Neuronal stem cell (in vitro differentiated cells): ENCODE measurements around the gene RNF10.

Source experiments
- DNase-seq: peaks from one replicate; pipeline ENCODE4 v3.0.0-alpha.2; 2013; ENCODE audit warnings: low spot score
- H2AFZ ChIP-seq: one replicate; pipeline ENCODE4 v1.6.1; 2013; ENCODE audit warnings: mild to moderate bottlenecking, low read length, inconsistent platforms
- H2AK5ac ChIP-seq: 2 replicates; pipeline ENCODE4 v1.6.1; 2013; ENCODE audit warnings: low read depth, mild to moderate bottlenecking, inconsistent platforms, low read length, moderate library complexity, mixed read lengths
- H2BK120ac ChIP-seq: 2 replicates; pipeline ENCODE4 v1.6.1; 2013; ENCODE audit warnings: low read depth, mild to moderate bottlenecking, inconsistent platforms, low read length, moderate library complexity, mixed read lengths
- H2BK12ac ChIP-seq: one replicate; pipeline ENCODE4 v1.6.1; 2013; ENCODE audit warnings: low read length, inconsistent platforms
- H2BK15ac ChIP-seq: 2 replicates; pipeline ENCODE4 v1.6.1; 2013; ENCODE audit warnings: mild to moderate bottlenecking, low read length, inconsistent platforms, mixed read lengths
- H2BK5ac ChIP-seq: one replicate; pipeline ENCODE4 v1.6.1; 2013; ENCODE audit warnings: inconsistent platforms, mild to moderate bottlenecking, low read length, moderate library complexity
- H3K14ac ChIP-seq: one replicate; pipeline ENCODE4 v1.6.1; 2013; ENCODE audit warnings: low read length, inconsistent platforms
- H3K18ac ChIP-seq: 2 replicates; pipeline ENCODE4 v1.6.1; 2013; ENCODE audit warnings: low read length, inconsistent platforms
- H3K23ac ChIP-seq: 2 replicates; pipeline ENCODE4 v1.6.1; 2013; ENCODE audit warnings: low read depth, mild to moderate bottlenecking, mixed read lengths, low read length, inconsistent platforms; ENCODE audit not compliant: poor library complexity
- H3K27ac ChIP-seq: replicated peaks from 3 replicates; pipeline ENCODE4 v1.5.1; 2013; ENCODE audit warnings: low read length, inconsistent platforms
- H3K27me3 ChIP-seq, 3 experiments: 2 replicates each; pipeline ENCODE4 v1.6.1; 2013; ENCODE audit warnings: low read length in 3 of 3, mild to moderate bottlenecking in 2 of 3, inconsistent platforms in 1 of 3, low read depth in 1 of 3, mixed read lengths in 1 of 3, moderate library complexity in 1 of 3; ENCODE audit not compliant: control insufficient read depth in 3 of 3, insufficient read depth in 3 of 3
- H3K36me3 ChIP-seq, 2 donors: replicated peaks in 1 of 2; 2 replicates each; pipeline ENCODE4 v1.6.1; 2013; ENCODE audit warnings: low read length in 2 of 2; ENCODE audit not compliant: control insufficient read depth in 2 of 2, insufficient read depth in 2 of 2
- H3K4ac ChIP-seq: 2 replicates; pipeline ENCODE4 v1.6.1; 2013; ENCODE audit warnings: inconsistent platforms, mild to moderate bottlenecking, low read length, moderate library complexity
- H3K4me1 ChIP-seq, 2 donors: 1 replicate in 1 of 2; 2 replicates in 1 of 2; pipeline ENCODE4 v1.6.1; 2013; ENCODE audit warnings: low read length in 2 of 2, low read depth in 1 of 2; ENCODE audit not compliant: control insufficient read depth in 2 of 2, insufficient read depth in 1 of 2
- H3K4me2 ChIP-seq: one replicate; pipeline ENCODE4 v1.6.1; 2013; ENCODE audit warnings: mild to moderate bottlenecking, low read length, inconsistent platforms; ENCODE audit not compliant: insufficient read depth, poor library complexity, severe bottlenecking
- H3K4me3 ChIP-seq, 2 donors: 2 replicates each; pipeline ENCODE4 v1.5.1; 2013; ENCODE audit warnings: low read length in 2 of 2, mild to moderate bottlenecking in 2 of 2, inconsistent platforms in 1 of 2, moderate library complexity in 1 of 2
- H3K79me1 ChIP-seq: one replicate; pipeline ENCODE4 v1.6.1; 2013; ENCODE audit warnings: low read depth, mild to moderate bottlenecking, inconsistent platforms, low read length, moderate library complexity
- H3K9ac ChIP-seq: one replicate; pipeline ENCODE4 v1.6.1; 2013; ENCODE audit warnings: mild to moderate bottlenecking, low read depth, low read length, inconsistent platforms; ENCODE audit not compliant: poor library complexity
- H3K9me3 ChIP-seq, 2 donors: replicated peaks in 1 of 2; 2 replicates each; pipeline versions ENCODE3 to v1.6.1; 2013; ENCODE audit warnings: low read length in 2 of 2, mild to moderate bottlenecking in 2 of 2, inconsistent platforms in 1 of 2, low read depth in 1 of 2, mixed read lengths in 1 of 2, moderate library complexity in 1 of 2; ENCODE audit not compliant: control insufficient read depth in 2 of 2, insufficient read depth in 1 of 2
- H4K8ac ChIP-seq: one replicate; pipeline ENCODE4 v1.6.1; 2013; ENCODE audit warnings: low read depth, mild to moderate bottlenecking, inconsistent platforms, low read length, moderate library complexity
- H4K91ac ChIP-seq: one replicate; pipeline ENCODE4 v1.6.1; 2013; ENCODE audit warnings: low read length, low read depth, mild to moderate bottlenecking, inconsistent platforms; ENCODE audit not compliant: poor library complexity
- WGBS, 2 donors: extraction: QIAGEN DNeasy Blood & Tissue Kit; methylation state at CpG; one replicate each; pipeline ENCODE4 v1.1.7; 2013; ENCODE audit warnings: missing lambda C conversion rate in 2 of 2, mixed read lengths in 1 of 2; ENCODE audit not compliant: insufficient read length in 2 of 2, insufficient replicate concordance in 1 of 2; ENCODE audit errors: extremely low coverage in 2 of 2; 5-methylcytosine and 5-hydroxymethylcytosine counted together

Gene RNF10

DNA sequence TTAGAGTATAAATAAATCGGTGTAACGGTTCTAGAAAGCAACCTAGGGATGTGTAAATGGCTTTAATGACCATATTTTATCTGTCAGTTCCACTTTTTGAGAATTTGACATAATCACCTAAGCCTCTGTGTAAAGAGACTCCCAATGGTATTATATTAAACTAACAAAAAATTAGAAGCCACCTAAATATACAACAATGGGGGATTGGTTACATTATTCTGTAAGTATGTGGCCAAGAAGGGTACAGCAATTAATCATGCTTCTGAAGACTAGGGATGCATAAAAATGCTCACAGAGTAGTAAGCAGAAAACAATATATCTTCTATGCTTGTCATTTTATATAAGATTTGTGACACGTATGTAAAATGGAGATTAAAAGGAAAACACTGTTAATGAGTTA lies 10.5 kb downstream of the RNF10 start:
- no peak overlapping the region for H2BK15ac ChIP-seq
- no peak overlapping the region for H3K4me2 ChIP-seq
- H3K79me1 ChIP-seq: peaks cover 3% of the 10 kb centered on the region
- no peak overlapping the region for H3K23ac ChIP-seq
- peaks cover 22 to 79% of the 10 kb centered on the region in 2 donors for H3K36me3 ChIP-seq
- H2AFZ ChIP-seq: no peak overlapping the region
- 100% methylated on average over 2 of the region's 3 CpGs; no CpG with 5 or more reads in 1 of the 2 donors for WGBS, 2 donors
- no peak overlapping the region for H3K14ac ChIP-seq
- DNase-seq: no peak
- H3K9me3 ChIP-seq: no peaks in the 10 kb centered on the region
- H3K27me3 ChIP-seq: no peaks in the 10 kb centered on the region
- H4K8ac ChIP-seq: no peak overlapping the region
- H4K91ac ChIP-seq: no peak overlapping the region
- H3K4ac ChIP-seq: no peak overlapping the region
- no peak overlapping the region for H3K4me3 ChIP-seq
- no peaks in the 10 kb centered on the region for H3K4me1 ChIP-seq
- H2BK120ac ChIP-seq: no peak overlapping the region
- H2BK5ac ChIP-seq: no peak overlapping the region
- H3K27ac ChIP-seq: no peak overlapping the region
- no peak overlapping the region for H3K9ac ChIP-seq
- H2BK12ac ChIP-seq: no peak overlapping the region
- no peak overlapping the region for H2AK5ac ChIP-seq
- H3K18ac ChIP-seq: no peak overlapping the region

DNA sequence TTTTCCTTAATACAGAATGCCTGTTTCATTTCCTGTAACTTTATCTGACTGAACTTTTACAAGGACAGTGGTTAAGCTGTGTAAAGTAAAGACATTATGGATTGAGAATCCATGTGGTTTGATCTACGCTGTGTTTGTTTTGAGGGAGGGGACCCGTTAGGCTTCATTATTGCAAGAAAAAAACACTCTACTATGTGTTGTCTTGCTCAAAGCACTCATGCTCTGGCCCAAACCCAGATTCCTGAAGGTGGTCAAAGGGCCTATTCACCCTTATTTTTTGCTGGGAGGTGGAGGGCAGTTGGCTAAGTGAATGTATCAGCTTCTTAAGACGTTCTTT lies 11.9 kb downstream of the RNF10 start:
- H3K27ac ChIP-seq: no peak overlapping the region
- no peak overlapping the region for H2BK5ac ChIP-seq
- no peak overlapping the region for H3K18ac ChIP-seq
- no peak overlapping the region for H3K9ac ChIP-seq
- H2AK5ac ChIP-seq: no peak overlapping the region
- H3K14ac ChIP-seq: no peak overlapping the region
- no peak for DNase-seq
- no peak overlapping the region for H2BK120ac ChIP-seq
- no peak overlapping the region for H2AFZ ChIP-seq
- H3K36me3 ChIP-seq: peaks cover 20 to 78% of the 10 kb centered on the region in 2 donors
- H3K27me3 ChIP-seq: no peaks in the 10 kb centered on the region
- peaks cover 4% of the 10 kb centered on the region for H3K79me1 ChIP-seq
- no peak overlapping the region for H4K91ac ChIP-seq
- no peak overlapping the region for H3K4me3 ChIP-seq
- no peak overlapping the region for H2BK12ac ChIP-seq
- H3K23ac ChIP-seq: no peak overlapping the region
- H2BK15ac ChIP-seq: no peak overlapping the region
- no peak overlapping the region for H4K8ac ChIP-seq
- H3K4ac ChIP-seq: no peak overlapping the region
- no peak overlapping the region for H3K4me2 ChIP-seq
- no CpG with 5 or more reads among the region's 3 CpGs for WGBS, 2 donors
- no peaks in the 10 kb centered on the region for H3K4me1 ChIP-seq
- H3K9me3 ChIP-seq: no peaks in the 10 kb centered on the region

DNA sequence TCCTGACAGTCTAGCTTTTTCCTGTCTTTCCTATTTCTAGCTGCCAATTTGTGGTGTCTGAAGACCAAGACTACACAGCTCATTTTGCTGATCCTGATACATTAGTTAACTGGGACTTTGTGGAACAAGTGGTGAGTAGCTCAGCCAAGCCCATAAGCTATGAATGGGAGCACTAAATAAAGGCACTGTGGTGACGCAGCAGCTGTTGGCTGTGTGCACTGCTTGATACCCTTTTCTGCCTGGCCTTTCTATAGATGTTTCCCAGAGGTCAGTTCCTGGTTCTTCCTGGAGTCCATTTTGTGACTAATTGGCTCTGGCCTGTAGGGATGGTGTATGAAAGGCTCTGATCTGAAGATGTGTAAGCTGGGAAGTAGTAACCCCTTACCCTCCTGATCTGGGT lies 20.5 kb downstream of the RNF10 start:
- no peaks in the 10 kb centered on the region for H3K4me1 ChIP-seq
- no peak overlapping the region for H2AFZ ChIP-seq
- H3K18ac ChIP-seq: no peak overlapping the region
- no peak for DNase-seq
- no peak overlapping the region for H3K23ac ChIP-seq
- H4K91ac ChIP-seq: no peak overlapping the region
- no peak overlapping the region for H2BK5ac ChIP-seq
- no peak overlapping the region for H3K14ac ChIP-seq
- no peak overlapping the region for H3K9ac ChIP-seq
- H3K36me3 ChIP-seq: peaks cover 23 to 79% of the 10 kb centered on the region in 2 donors
- H3K4ac ChIP-seq: no peak overlapping the region
- H3K4me3 ChIP-seq: no peak overlapping the region
- no peak overlapping the region for H2BK15ac ChIP-seq
- no peaks in the 10 kb centered on the region for H3K9me3 ChIP-seq
- no peaks in the 10 kb centered on the region for H3K27me3 ChIP-seq
- H2AK5ac ChIP-seq: no peak overlapping the region
- H2BK120ac ChIP-seq: no peak overlapping the region
- no peak overlapping the region for H3K27ac ChIP-seq
- no CpG with 5 or more reads among the region's 1 CpG for WGBS, 2 donors
- H3K4me2 ChIP-seq: no peak overlapping the region
- H2BK12ac ChIP-seq: no peak overlapping the region
- peaks cover 1% of the 10 kb centered on the region for H3K79me1 ChIP-seq
- no peak overlapping the region for H4K8ac ChIP-seq

DNA sequence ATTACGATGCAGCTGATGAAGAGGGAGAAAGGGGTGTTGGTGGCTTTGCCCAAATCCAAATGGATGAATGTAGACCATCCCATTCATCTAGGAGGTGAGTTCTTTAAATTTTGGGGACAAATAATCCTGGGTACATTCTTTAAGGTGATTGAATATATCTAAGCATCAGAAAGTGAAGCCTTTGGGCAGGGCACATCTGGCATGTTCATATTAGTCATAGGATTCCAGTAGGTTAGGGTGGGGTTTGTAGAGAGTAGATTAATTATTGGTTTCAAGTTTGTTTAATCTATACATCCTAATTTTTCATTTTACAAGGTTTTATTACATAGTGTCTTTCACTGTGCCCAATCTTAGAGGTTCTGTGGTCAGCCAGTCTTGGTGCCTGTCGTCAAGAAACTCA lies 23.4 kb downstream of the RNF10 start:
- no peak overlapping the region for H3K9ac ChIP-seq
- no peak overlapping the region for H4K8ac ChIP-seq
- no peak overlapping the region for H3K4me3 ChIP-seq
- no peaks in the 10 kb centered on the region for H3K79me1 ChIP-seq
- H2AK5ac ChIP-seq: no peak overlapping the region
- no CpG with 5 or more reads among the region's 2 CpGs for WGBS, 2 donors
- H2BK120ac ChIP-seq: no peak overlapping the region
- peaks cover 24 to 85% of the 10 kb centered on the region in 2 donors for H3K36me3 ChIP-seq
- H3K9me3 ChIP-seq: no peaks in the 10 kb centered on the region
- no peak overlapping the region for H2BK15ac ChIP-seq
- H3K23ac ChIP-seq: no peak overlapping the region
- no peak overlapping the region for H4K91ac ChIP-seq
- no peak overlapping the region for H2BK5ac ChIP-seq
- no peaks in the 10 kb centered on the region for H3K4me1 ChIP-seq
- no peak overlapping the region for H3K4me2 ChIP-seq
- no peak for DNase-seq
- H2AFZ ChIP-seq: no peak overlapping the region
- H3K27ac ChIP-seq: no peak overlapping the region
- H3K18ac ChIP-seq: no peak overlapping the region
- no peak overlapping the region for H3K14ac ChIP-seq
- H3K27me3 ChIP-seq: no peaks in the 10 kb centered on the region
- no peak overlapping the region for H3K4ac ChIP-seq
- H2BK12ac ChIP-seq: no peak overlapping the region
